BLaER1 treated with 17β-estradiol and CSF1 and Interleukin-3, amounts not matched to agents 10 nM and 100 nM (cell line): ENCODE results near the gene IRF2BPL.
A peak's percentile ranks its signal among the peaks of the same experiment; 100 is the strongest.

Source experiments
- H3K27ac ChIP-seq, 11 experiments: shearing (Covaris generic); formaldehyde crosslinking; 2 replicates each; pipeline ENCODE4 v1.8.1; 2022
- H3K27me3 ChIP-seq, 11 experiments: shearing (Covaris generic); formaldehyde crosslinking; 2 replicates each; pipeline ENCODE4 v1.8.1; 2022
- H3K36me3 ChIP-seq, 11 experiments: shearing (Covaris generic); formaldehyde crosslinking; 2 replicates each; pipeline ENCODE4 v1.8.1; 2022
- H3K4me1 ChIP-seq, 10 experiments: shearing (Covaris generic); formaldehyde crosslinking; 2 replicates each; pipeline ENCODE4 v1.8.1; 2022
- H3K4me2 ChIP-seq, 11 experiments: shearing (Covaris generic); formaldehyde crosslinking; 2 replicates each; pipeline ENCODE4 v1.8.1; 2022
- H3K4me3 ChIP-seq, 10 experiments: shearing (Covaris generic); formaldehyde crosslinking; 2 replicates each; pipeline ENCODE4 v1.8.1; 2022
- H3K9ac ChIP-seq, 11 experiments: shearing (Covaris generic); formaldehyde crosslinking; 2 replicates each; pipeline ENCODE4 v1.8.1; 2022
- H3K9me3 ChIP-seq, 11 experiments: shearing (Covaris generic); formaldehyde crosslinking; replicated peaks in 1 of 11; 2 replicates each; pipeline ENCODE4 v1.8.1; 2022
- H4K20me1 ChIP-seq, 11 experiments: shearing (Covaris generic); formaldehyde crosslinking; 2 replicates each; pipeline ENCODE4 v1.8.1; 2022
- Cebpa-rat ChIP-seq, 11 experiments: shearing (Covaris generic); IDR thresholded peaks; 2 replicates each; pipeline ENCODE4 v1.8.1; 2022

Gene IRF2BPL

DNA sequence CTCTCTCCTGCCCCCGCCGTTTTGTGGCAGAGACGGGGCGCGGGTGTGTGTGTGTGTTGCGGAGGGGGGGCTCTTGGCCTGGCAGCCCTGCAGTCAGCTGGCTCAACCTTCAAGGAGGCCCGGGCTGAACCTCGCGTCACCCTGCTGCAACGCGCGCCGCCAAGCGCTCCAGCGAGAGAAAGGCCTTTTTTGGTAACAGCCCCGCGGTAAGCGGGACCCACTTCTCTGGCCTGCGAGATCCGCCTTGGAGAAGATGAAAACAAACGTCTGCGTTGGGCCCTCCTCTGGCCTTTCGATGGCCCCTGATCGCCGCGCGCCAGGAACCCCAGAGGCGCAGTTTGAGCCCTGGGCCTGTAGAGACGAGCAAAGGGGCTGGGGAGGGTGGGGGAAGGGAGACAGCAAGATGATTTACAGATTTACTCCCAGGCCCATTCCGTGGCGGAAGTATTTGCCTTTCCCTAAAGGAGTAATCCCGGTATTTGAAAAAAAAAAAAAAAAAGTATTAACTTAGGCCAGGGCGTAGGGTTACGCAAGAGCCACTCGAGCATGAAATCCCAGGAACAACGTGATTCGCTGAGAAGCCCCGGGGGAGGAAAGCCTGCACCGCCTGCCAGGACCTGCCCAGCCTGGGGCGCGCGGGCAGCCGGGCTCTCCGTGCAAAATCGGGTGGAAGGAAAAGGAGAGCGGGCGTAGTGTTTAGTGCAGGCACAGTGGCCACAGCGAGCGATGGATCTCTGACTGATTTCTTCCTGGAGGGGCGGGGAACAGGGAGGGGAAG lies 4.5 kb upstream of the IRF2BPL start:
- Histone ChIP-seq H3K36me3 (no peaks in the 10 kb centered on the region), H3K27ac (peak overlapping the region; percentile 88 to 100 (median 98)), H3K9me3 (no peaks in the 10 kb centered on the region), H3K27me3 (no peaks in the 10 kb centered on the region; a peak in 1 of 22 replicates), H3K9ac (peak overlapping the region; percentile 84 to 98 (median 92)), H3K4me3 (peak overlapping the region; percentile 54 to 73 (median 63)), H3K4me2 (peak overlapping the region; percentile 82 to 98 (median 94)), H3K4me1 (peaks cover 81 to 91% (median 88%) of the 10 kb centered on the region in 10 experiments), H4K20me1 (no peaks in the 10 kb centered on the region)
- TF ChIP-seq Cebpa-rat (IDR thresholded peaks at IDR 0.05): peak; percentile 68 to 96 (median 91); a peak in 20 of 22 replicates

DNA sequence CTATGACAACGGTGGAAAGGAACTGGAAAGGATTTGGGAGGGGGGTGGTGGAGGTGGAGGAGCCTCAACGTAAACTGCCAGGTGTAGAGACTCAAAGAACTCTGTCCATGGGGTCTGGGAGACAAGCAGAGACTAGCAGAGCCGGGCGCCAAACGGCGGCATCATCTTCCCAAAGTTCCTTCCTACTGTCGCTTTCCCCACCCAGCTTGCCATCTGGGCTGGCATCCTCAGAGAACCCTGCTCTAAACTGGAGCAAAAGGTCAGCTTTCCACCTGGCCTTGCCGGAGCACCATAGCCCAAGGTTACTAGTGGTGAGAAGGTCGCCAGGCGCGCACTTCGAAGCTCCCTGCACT lies 4.0 kb upstream of the IRF2BPL start:
- TF ChIP-seq Cebpa-rat (IDR thresholded peaks at IDR 0.05): no peak
- peaks cover 0 to 1% (median 0%) of the 10 kb centered on the region in 11 experiments; a peak in 4 of 22 replicates for H4K20me1 ChIP-seq
- H3K4me3 ChIP-seq: peak overlapping the region in 4 of 10 experiments; percentile 14 to 73 (median 59); a peak in 5 of 20 replicates
- peak overlapping the region; percentile 53 to 98 (median 92); a peak in 19 of 22 replicates for H3K9ac ChIP-seq
- H3K27ac ChIP-seq: peak overlapping the region; percentile 88 to 100 (median 98)
- H3K4me1 ChIP-seq: peaks cover 76 to 86% (median 83%) of the 10 kb centered on the region in 10 experiments
- H3K27me3 ChIP-seq: no peaks in the 10 kb centered on the region; a peak in 1 of 22 replicates
- no peaks in the 10 kb centered on the region for H3K9me3 ChIP-seq
- peak overlapping the region; percentile 82 to 98 (median 94) for H3K4me2 ChIP-seq
- H3K36me3 ChIP-seq: no peaks in the 10 kb centered on the region

DNA sequence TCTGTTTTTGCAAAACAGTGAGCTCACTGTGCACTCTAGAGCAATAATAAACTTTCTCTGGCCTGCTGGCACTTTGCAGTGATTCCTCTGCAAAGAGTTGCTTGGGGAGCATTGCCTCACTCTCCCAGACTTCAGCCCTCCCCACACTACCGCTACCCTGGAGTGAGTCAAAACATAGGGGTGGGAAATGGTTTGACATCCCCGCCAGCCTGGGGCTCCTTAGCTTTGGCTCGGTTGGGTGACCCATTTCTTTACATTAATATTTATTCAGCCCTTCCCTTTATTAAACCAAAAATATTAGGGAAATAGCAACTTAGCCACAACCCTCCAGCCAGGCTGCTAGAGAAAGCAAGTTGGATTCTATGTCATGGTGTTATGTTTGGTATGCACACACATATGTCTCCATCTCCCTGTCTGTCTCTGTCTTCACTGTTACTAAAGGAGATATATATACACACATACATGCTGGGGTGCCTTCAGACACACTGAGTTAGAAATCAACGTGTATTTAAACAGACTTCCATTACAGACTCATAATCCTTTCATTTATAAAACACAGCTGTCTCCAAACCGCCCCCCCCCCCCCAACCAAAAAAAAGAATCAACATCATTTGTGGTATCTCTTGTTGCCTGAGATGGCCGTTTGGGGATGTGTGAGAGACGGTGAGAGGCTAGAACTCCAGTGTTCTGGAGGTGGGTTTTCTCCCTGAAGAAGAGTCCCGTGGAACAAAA lies 3.4 kb upstream of the IRF2BPL start:
- no peak overlapping the region for H3K4me3 ChIP-seq
- peak overlapping the region; percentile 88 to 100 (median 98) for H3K27ac ChIP-seq

DNA sequence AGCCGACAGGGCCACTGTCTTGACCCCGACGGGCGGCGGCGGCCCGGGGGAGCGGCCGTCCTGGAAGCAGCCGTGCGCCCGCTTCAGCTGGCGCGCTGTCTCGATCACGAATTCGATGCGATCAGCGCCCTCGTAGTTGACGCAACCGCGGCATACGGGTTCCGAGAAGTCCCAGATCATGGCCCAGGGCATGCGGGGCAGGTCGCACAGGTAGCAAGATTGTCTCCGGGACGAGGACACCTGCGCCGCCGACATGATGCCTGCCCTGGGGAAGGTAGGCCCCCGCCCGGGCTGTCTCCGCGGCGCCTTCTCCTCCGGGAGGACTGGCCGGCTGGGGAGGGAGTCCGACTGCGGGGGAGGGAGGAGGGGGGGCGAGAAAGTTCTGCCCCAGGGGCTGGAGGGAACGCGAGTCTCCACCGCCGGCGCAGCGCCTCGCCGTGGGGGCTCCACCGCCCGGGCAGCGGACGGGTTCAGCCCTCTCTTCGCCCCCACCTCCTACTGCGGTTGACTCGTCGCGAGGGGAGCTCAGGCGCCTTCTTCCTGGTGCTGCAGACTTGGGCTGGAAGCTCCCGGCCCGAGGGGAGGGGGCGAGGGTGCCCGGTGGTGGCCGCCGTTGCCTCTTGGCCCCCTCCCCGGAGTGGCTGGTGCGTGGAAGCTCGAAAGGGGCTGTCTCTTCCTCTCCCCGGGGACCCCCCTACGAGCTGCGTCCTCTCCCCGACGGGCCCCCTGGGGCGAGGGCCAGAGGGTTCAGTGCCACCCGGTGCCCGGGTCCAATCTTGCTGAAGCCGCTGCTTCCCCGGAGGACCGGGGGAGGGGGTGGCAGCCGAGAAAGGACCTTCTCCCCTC lies 747 bp downstream of the IRF2BPL start:
- peak overlapping the region; percentile 62 to 95 (median 82) for H3K4me3 ChIP-seq
- peak overlapping the region; percentile 89 to 100 (median 98) for H3K27ac ChIP-seq
- H3K9ac ChIP-seq: peak overlapping the region; percentile 87 to 100 (median 98)
- TF ChIP-seq Cebpa-rat (IDR thresholded peaks at IDR 0.05): no peak
- H3K9me3 ChIP-seq: no peaks in the 10 kb centered on the region
- peaks cover 0 to 46% (median 14%) of the 10 kb centered on the region in 11 experiments; a peak in 19 of 22 replicates for H3K36me3 ChIP-seq
- H3K27me3 ChIP-seq: no peaks in the 10 kb centered on the region; a peak in 1 of 22 replicates
- peak overlapping the region; percentile 85 to 100 (median 95) for H3K4me2 ChIP-seq
- H3K4me1 ChIP-seq: peaks cover 57 to 83% (median 77%) of the 10 kb centered on the region in 10 experiments
- peaks cover 18 to 48% (median 37%) of the 10 kb centered on the region in 11 experiments; a peak in 21 of 22 replicates for H4K20me1 ChIP-seq

More for the DNA sequence above, 3.4 kb upstream of the IRF2BPL start:
- peaks cover 1 to 7% (median 2%) of the 10 kb centered on the region in 11 experiments; a peak in 14 of 22 replicates for H4K20me1 ChIP-seq
- H3K36me3 ChIP-seq: peaks cover 0 to 5% (median 0%) of the 10 kb centered on the region in 11 experiments; a peak in 6 of 22 replicates
- H3K9me3 ChIP-seq: no peaks in the 10 kb centered on the region
- H3K27me3 ChIP-seq: no peaks in the 10 kb centered on the region
- H3K4me2 ChIP-seq: peak overlapping the region; percentile 82 to 98 (median 94)
- TF ChIP-seq Cebpa-rat (IDR thresholded peaks at IDR 0.05): peak in 1 of 11 experiments; percentile 37; a peak in 1 of 22 replicates
- peaks cover 72 to 82% (median 79%) of the 10 kb centered on the region in 10 experiments for H3K4me1 ChIP-seq
- H3K9ac ChIP-seq: peak overlapping the region; percentile 53 to 98 (median 92); a peak in 18 of 22 replicates

DNA sequence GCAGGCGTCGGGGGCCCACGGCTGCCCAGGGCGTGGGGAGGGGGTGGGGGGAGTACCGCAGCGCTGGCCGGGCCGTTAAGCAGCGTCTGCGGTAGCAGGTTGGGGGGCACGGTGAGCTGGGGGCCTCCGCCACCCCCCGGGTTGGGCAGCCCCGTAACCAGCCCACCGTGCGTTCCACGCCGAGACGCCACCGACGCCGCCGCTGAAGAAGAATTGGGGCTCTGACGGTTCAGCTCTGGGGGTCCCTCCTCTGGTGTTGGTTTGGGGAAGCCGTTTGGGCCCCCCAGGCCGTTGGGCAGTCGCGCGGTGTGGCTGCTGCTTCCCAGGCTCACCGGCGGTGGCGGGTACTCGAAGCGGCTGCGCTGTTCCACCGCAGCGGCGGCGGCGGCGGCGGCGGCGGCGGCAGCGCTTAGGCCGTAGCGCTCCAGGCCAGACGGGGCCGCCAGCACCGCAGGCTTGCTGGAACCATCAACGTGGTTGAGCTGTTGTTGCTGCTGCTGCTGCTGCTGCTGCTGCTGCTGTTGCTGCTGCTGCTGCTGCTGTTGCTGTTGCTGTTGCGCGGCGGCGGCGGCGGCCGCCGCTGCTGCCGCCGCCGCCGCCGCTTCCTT lies 1.5 kb downstream of the IRF2BPL start:
- peak overlapping the region; percentile 85 to 100 (median 95) for H3K4me2 ChIP-seq
- peak overlapping the region; percentile 62 to 95 (median 82) for H3K4me3 ChIP-seq
- TF ChIP-seq Cebpa-rat (IDR thresholded peaks at IDR 0.05): no peak
- H3K4me1 ChIP-seq: peaks cover 57 to 83% (median 77%) of the 10 kb centered on the region in 10 experiments
- H3K27ac ChIP-seq: peak overlapping the region; percentile 89 to 100 (median 98)
- peaks cover 0 to 46% (median 14%) of the 10 kb centered on the region in 11 experiments; a peak in 19 of 22 replicates for H3K36me3 ChIP-seq
- H3K9ac ChIP-seq: peak overlapping the region; percentile 87 to 100 (median 98)
- H3K27me3 ChIP-seq: no peaks in the 10 kb centered on the region; a peak in 1 of 22 replicates
- peaks cover 18 to 56% (median 41%) of the 10 kb centered on the region in 11 experiments; a peak in 21 of 22 replicates for H4K20me1 ChIP-seq
- H3K9me3 ChIP-seq: no peaks in the 10 kb centered on the region

DNA sequence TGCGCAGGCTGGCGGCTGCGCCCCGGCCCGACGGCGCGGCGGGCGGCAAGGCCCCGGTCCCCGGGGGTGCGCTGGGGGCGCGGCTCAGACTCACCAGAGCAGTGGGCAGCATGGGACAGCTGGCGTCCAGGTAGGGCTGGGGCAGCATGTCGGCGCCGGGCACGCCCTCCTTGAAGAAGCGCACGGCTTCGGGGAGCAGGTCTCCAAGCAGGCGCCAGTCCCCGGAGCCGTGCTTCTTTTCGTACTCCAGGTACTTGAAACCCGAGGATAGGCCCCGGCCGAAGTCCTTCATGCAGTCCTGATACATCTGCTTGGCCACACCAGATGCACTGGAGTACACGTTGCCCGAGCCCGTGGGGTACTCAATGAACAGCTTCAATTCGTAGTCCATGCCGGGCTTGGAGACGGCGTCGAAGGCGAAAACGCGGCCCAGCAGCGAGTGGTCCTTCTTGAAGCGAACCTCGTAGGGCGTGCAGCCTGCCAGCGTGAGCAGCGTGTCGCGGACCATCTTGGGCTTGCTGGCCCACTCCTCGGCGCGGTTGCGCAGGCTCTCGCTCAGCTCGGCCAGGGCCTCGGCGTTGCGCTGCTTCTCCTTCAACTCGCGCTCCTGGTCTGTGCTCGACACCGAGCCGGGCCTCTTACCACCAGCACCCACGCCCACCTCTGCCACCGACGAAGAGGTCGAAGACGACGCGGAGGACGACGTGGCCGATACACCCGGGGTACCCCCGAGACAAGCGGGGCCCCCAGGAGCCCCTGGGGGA lies 2.2 kb downstream of the IRF2BPL start:
- Histone ChIP-seq H3K9ac (peak overlapping the region; percentile 87 to 100 (median 98)), H3K4me1 (peaks cover 57 to 83% (median 77%) of the 10 kb centered on the region in 10 experiments), H4K20me1 (peaks cover 18 to 61% (median 41%) of the 10 kb centered on the region in 11 experiments; a peak in 21 of 22 replicates), H3K4me2 (peak overlapping the region; percentile 85 to 100 (median 95)), H3K36me3 (peaks cover 0 to 46% (median 14%) of the 10 kb centered on the region in 11 experiments; a peak in 19 of 22 replicates), H3K4me3 (peak overlapping the region; percentile 62 to 95 (median 82)), H3K27ac (peak overlapping the region; percentile 89 to 100 (median 98)), H3K27me3 (no peaks in the 10 kb centered on the region; a peak in 1 of 22 replicates), H3K9me3 (no peaks in the 10 kb centered on the region)
- TF ChIP-seq Cebpa-rat (IDR thresholded peaks at IDR 0.05): no peak

DNA sequence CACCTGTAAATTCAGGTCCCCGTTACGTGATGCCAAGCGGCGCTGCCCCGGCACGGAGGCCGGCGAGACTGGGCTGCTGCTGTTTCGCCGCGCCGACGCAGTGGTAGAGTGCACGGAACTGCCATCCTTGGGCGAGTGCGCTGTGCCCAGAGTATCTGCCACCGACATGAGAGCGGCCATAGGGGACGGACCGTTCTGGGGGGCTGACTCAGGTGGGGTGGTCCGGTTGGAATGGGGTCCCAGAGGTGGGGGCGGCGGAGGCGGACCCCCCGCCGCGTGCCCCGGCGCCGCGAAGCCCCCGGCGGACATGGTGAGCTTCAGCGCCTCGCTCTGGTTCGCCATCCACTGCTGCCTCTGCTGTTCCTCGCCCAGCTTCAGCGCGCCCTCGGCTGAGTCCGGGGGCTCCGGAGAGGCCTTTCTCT lies 2.8 kb downstream of the IRF2BPL start:
- peak overlapping the region; percentile 85 to 100 (median 95) for H3K4me2 ChIP-seq
- H3K27ac ChIP-seq: peak overlapping the region in 9 of 11 experiments; percentile 18 to 100 (median 99); a peak in 13 of 22 replicates
- no peak for TF ChIP-seq Cebpa-rat (IDR thresholded peaks at IDR 0.05)
- H3K9me3 ChIP-seq: no peaks in the 10 kb centered on the region
- H3K9ac ChIP-seq: peak overlapping the region in 10 of 11 experiments; percentile 88 to 100 (median 98); a peak in 15 of 22 replicates
- peak overlapping the region in 9 of 10 experiments; percentile 67 to 95 (median 87); a peak in 16 of 20 replicates for H3K4me3 ChIP-seq
- H3K27me3 ChIP-seq: no peaks in the 10 kb centered on the region; a peak in 1 of 22 replicates
- peaks cover 0 to 46% (median 14%) of the 10 kb centered on the region in 11 experiments; a peak in 19 of 22 replicates for H3K36me3 ChIP-seq
- peaks cover 18 to 61% (median 41%) of the 10 kb centered on the region in 11 experiments; a peak in 21 of 22 replicates for H4K20me1 ChIP-seq
- H3K4me1 ChIP-seq: peaks cover 52 to 82% (median 73%) of the 10 kb centered on the region in 10 experiments
